Measurements from ENCODE around the gene MRPL14. TPM values are rescaled to one million over a fixed set of nuclear protein-coding genes. Genes with fewer than 3 reads are reported as not detected.

The MRPL14 gene
- total and polyA plus RNA-seq, 9 of the 15 experiments (the other 6 are each of a cell fraction or from before 2014, with no cell fraction given): 126 to 424 (median 165) TPM

DNA sequence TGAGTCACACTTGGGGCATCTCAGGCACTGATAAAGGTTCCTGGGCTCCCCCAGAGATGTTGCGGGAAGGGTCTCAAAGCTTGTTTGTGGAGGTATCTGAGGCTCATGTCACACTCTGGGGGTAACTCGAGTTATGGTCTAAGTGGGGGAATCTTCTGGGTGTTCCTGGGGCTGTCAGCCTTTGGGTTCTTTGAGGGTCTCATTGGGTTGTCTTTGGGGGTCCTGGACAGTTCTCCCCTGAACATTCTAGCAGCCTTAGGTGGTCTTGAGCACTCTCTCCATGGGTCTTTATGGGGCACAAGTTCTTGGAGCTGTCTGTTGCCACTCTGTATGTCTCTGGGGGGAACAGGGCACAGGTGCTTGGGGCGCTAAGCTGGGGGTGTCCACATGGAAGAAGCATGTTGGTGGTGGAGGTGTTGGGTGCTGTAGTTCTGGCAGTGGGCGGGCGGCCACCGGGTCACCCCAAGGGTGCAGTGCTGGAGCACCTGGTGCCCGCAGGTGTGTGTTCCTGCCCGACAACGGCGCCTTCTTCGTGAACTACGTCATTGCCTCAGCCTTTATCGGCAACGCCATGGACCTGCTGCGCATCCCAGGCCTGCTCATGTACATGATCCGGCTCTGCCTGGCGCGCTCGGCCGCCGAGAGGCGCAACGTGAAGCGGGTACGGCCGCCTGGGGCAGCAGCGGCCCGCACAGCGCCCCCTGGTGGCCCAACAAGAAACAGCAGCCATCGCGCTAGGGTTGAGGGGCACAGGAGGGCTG is 24.3 kb upstream of the MRPL14 start (continued):
- peak; percentile 49 for TF ChIP-seq HCFC1 (IDR thresholded peaks at IDR 0.05; ENCODE audit: low read depth, low read length)
- no peak for TF ChIP-seq FOXJ3 (CRISPR knock-in tag; IDR thresholded peaks at IDR 0.05)
- no peak for TF ChIP-seq TSC22D4 (tag; IDR thresholded peaks at IDR 0.05)
- no peak; the same call in 1 of the 2 replicates for TF ChIP-seq ZNF830 (CRISPR knock-in tag; IDR thresholded peaks at IDR 0.05)
- TF ChIP-seq, protein P1, sequence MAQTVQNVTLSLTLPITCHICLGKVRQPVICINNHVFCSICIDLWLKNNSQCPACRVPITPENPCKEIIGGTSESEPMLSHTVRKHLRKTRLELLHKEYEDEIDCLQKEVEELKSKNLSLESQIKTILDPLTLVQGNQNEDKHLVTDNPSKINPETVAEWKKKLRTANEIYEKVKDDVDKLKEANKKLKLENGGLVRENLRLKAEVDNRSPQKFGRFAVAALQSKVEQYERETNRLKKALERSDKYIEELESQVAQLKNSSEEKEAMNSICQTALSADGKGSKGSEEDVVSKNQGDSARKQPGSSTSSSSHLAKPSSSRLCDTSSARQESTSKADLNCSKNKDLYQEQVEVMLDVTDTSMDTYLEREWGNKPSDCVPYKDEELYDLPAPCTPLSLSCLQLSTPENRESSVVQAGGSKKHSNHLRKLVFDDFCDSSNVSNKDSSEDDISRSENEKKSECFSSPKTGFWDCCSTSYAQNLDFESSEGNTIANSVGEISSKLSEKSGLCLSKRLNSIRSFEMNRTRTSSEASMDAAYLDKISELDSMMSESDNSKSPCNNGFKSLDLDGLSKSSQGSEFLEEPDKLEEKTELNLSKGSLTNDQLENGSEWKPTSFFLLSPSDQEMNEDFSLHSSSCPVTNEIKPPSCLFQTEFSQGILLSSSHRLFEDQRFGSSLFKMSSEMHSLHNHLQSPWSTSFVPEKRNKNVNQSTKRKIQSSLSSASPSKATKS (CRISPR knock-in tag; IDR thresholded peaks at IDR 0.05): no peak
- no peak for TF ChIP-seq SMAD3 (CRISPR knock-in tag; conservative IDR thresholded peaks at IDR 0.05)
- peak; percentile 58; the same call in 1 of the 2 replicates for TF ChIP-seq TARDBP (IDR thresholded peaks at IDR 0.05)
- no peak for TF ChIP-seq ZSCAN32 (CRISPR knock-in tag; IDR thresholded peaks at IDR 0.05)
- TF ChIP-seq GTF2A2 (tag; IDR thresholded peaks at IDR 0.05): no peak
- no peak for TF ChIP-seq POLR2B (IDR thresholded peaks at IDR 0.05; ENCODE audit: low read depth, partially characterized antibody)
- no peak for TF ChIP-seq POLR2AphosphoS5 (IDR thresholded peaks at IDR 0.05; ENCODE audit: control insufficient read depth, insufficient read depth, low read depth, low read length)
- no peak for TF ChIP-seq HIVEP1 (CRISPR knock-in tag; IDR thresholded peaks at IDR 0.05)
- TF ChIP-seq ZC3H4 (CRISPR knock-in tag; IDR thresholded peaks at IDR 0.05; ENCODE audit: borderline replicate concordance): no peak
- TF ChIP-seq TAL1 (IDR thresholded peaks at IDR 0.05): no peak
- TF ChIP-seq, protein P2, sequence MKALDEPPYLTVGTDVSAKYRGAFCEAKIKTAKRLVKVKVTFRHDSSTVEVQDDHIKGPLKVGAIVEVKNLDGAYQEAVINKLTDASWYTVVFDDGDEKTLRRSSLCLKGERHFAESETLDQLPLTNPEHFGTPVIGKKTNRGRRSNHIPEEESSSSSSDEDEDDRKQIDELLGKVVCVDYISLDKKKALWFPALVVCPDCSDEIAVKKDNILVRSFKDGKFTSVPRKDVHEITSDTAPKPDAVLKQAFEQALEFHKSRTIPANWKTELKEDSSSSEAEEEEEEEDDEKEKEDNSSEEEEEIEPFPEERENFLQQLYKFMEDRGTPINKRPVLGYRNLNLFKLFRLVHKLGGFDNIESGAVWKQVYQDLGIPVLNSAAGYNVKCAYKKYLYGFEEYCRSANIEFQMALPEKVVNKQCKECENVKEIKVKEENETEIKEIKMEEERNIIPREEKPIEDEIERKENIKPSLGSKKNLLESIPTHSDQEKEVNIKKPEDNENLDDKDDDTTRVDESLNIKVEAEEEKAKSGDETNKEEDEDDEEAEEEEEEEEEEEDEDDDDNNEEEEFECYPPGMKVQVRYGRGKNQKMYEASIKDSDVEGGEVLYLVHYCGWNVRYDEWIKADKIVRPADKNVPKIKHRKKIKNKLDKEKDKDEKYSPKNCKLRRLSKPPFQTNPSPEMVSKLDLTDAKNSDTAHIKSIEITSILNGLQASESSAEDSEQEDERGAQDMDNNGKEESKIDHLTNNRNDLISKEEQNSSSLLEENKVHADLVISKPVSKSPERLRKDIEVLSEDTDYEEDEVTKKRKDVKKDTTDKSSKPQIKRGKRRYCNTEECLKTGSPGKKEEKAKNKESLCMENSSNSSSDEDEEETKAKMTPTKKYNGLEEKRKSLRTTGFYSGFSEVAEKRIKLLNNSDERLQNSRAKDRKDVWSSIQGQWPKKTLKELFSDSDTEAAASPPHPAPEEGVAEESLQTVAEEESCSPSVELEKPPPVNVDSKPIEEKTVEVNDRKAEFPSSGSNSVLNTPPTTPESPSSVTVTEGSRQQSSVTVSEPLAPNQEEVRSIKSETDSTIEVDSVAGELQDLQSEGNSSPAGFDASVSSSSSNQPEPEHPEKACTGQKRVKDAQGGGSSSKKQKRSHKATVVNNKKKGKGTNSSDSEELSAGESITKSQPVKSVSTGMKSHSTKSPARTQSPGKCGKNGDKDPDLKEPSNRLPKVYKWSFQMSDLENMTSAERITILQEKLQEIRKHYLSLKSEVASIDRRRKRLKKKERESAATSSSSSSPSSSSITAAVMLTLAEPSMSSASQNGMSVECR (CRISPR knock-in tag; IDR thresholded peaks at IDR 0.05): no peak; the same call in 1 of the 2 replicates
- TF ChIP-seq LEF1 (IDR thresholded peaks at IDR 0.05): no peak
- TF ChIP-seq ETV5 (CRISPR knock-in tag; IDR thresholded peaks at IDR 0.05; ENCODE audit: low read depth): peak; percentile 14; the same call in 1 of the 2 replicates
- no peak for TF ChIP-seq DDX20 (tag; IDR thresholded peaks at IDR 0.05; ENCODE audit: low read depth)
- TF ChIP-seq RFX1 (IDR thresholded peaks at IDR 0.05): no peak
- TF ChIP-seq FOXM1 (IDR thresholded peaks at IDR 0.05; ENCODE audit: low read depth): no peak
- no peak for TF ChIP-seq FOXM1 (CRISPR knock-in tag; IDR thresholded peaks at IDR 0.05; ENCODE audit: low read depth)
- TF ChIP-seq ZBTB17 (CRISPR knock-in tag; IDR thresholded peaks at IDR 0.05): no peak
- no peak for TF ChIP-seq MEF2D (tag; conservative IDR thresholded peaks at IDR 0.05; ENCODE audit: low read depth)

All from K562 (cell line).